ENCODE measurements around the gene RARG. TPM values are rescaled to one million over a fixed set of nuclear protein-coding genes. Genes with fewer than 3 reads are reported as not detected.
"Not testable (repeated sequence)": the region's sequence is repeated elsewhere in the genome, so short reads cannot be mapped to it uniquely, and the experiment has no call there.

Gene RARG
- total and polyA plus RNA-seq, 12 donors, result 3.8 to 36.4 (median 24.8) TPM

DNA sequence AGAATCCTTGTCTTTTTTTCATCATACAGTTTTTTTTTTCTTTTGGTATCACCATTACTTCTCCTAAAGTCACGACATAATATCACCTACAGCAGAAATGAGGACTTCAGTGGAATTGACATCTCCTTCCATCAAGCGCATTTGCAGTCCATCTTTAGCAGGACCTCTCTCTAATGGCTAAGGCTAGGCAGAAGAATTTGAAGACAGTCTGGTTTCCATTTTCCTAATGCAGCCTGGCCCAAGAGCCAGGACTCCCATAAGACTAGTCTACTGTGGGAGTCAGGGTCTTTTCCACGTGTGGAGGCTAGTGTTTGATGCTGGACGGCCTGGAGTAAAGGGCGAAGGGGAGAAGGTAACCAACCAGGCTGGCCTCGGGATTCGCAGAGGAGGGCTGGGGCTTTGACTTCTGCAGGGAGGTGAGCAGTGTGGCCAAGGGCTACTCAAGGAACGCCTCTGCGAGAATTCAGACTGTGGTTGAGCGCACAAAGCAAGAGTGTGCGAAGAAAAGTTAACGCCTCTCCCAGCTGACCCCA, 52.3 kb downstream of the RARG start:
- WGBS, 4 donors, result 18 to 24% (median 20%) methylated on average over 7 to 12 of the region's 12 CpGs
- TF ChIP-seq, protein P1, sequence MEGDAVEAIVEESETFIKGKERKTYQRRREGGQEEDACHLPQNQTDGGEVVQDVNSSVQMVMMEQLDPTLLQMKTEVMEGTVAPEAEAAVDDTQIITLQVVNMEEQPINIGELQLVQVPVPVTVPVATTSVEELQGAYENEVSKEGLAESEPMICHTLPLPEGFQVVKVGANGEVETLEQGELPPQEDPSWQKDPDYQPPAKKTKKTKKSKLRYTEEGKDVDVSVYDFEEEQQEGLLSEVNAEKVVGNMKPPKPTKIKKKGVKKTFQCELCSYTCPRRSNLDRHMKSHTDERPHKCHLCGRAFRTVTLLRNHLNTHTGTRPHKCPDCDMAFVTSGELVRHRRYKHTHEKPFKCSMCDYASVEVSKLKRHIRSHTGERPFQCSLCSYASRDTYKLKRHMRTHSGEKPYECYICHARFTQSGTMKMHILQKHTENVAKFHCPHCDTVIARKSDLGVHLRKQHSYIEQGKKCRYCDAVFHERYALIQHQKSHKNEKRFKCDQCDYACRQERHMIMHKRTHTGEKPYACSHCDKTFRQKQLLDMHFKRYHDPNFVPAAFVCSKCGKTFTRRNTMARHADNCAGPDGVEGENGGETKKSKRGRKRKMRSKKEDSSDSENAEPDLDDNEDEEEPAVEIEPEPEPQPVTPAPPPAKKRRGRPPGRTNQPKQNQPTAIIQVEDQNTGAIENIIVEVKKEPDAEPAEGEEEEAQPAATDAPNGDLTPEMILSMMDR (IDR thresholded peaks at IDR 0.05), result no peak
- no peak for TF ChIP-seq POLR2A (IDR thresholded peaks at IDR 0.05)
- H3K4me1 ChIP-seq (replicated peaks in 1 of 2), result peaks cover 17 to 43% of the 10 kb centered on the region in 2 donors
- intact Hi-C loops (cut with DNase I), result no loop called here
- peak in 2 of 7 donors; percentile 32 to 44 for DNase-seq
- H3K27me3 ChIP-seq, result no peaks in the 10 kb centered on the region
- H3K9me3 ChIP-seq (replicated peaks in 1 of 3), result no peaks in the 10 kb centered on the region
- H3K27ac ChIP-seq, result peak overlapping the region; percentile 78 to 97 (median 94)
- H3K36me3 ChIP-seq (replicated peaks in 1 of 2), result peaks cover 0 to 21% of the 10 kb centered on the region in 2 donors
- H3K4me3 ChIP-seq, result peak overlapping the region in 3 of 4 donors; percentile 21 to 85 (median 79)

DNA sequence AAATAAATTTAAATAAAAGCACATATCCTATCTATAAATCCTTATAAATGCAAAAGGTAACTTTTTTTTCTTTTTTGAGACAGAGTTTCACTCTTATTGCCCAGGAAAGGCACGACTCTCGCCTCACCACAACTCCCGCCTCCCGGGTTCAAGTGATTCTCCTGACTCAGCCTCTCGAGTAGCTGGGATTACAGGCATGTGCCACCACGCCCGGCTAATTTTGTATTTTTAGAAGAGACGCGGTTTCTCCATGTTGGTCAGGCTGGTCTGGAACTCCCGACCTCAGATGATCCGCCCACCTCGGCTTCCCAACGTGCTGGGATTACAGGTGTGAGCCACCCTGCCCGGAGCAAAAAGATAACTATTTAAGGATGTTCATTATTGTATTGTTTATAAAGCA, 53.2 kb downstream of the RARG start:
- H3K4me3 ChIP-seq; H3K27me3 ChIP-seq; intact Hi-C loops (cut with DNase I); H3K27ac ChIP-seq; H3K9me3 ChIP-seq (replicated peaks in 1 of 3): not testable (repeated sequence)
- Histone ChIP-seq H3K4me1 (replicated peaks in 1 of 2) (peaks cover 17 to 45% of the 10 kb centered on the region in 2 donors), H3K36me3 (replicated peaks in 1 of 2) (peaks cover 0 to 14% of the 10 kb centered on the region in 2 donors)
- peak in 1 of 7 donors; percentile 49 for DNase-seq
- WGBS, 4 donors, result 94 to 96% (median 95%) methylated on average over 14 of the region's 14 CpGs

DNA sequence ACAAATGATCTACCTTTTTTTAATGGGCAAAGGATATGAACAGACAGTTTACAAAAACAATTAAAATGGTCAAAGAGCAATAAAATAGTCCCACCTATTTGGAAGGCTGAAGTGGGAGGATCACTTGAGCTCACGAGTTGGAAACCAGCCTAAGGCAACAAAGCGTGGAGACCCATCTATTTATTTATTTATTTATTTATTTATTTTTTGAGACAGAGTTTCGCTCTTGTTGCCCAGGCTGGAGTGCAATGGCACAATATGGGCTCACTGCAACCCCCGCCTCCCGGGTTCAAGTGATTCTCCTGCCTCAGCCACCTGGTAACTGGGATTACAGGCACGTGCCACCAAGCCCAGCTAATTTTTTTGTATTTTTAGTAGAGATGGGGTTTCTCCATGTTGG, 54.6 kb downstream of the RARG start:
- H3K27me3 ChIP-seq; H3K4me3 ChIP-seq; H3K27ac ChIP-seq; H3K9me3 ChIP-seq (replicated peaks in 1 of 3); H3K36me3 ChIP-seq (replicated peaks in 1 of 2); intact Hi-C loops (cut with DNase I): not testable (repeated sequence)
- peak in 2 of 7 donors; percentile 12 to 35 for DNase-seq
- H3K4me1 ChIP-seq (replicated peaks in 1 of 2), result peaks cover 12 to 31% of the 10 kb centered on the region in 2 donors
- WGBS, 4 donors, result 87 to 98% (median 94%) methylated on average over 6 of the region's 6 CpGs

DNA sequence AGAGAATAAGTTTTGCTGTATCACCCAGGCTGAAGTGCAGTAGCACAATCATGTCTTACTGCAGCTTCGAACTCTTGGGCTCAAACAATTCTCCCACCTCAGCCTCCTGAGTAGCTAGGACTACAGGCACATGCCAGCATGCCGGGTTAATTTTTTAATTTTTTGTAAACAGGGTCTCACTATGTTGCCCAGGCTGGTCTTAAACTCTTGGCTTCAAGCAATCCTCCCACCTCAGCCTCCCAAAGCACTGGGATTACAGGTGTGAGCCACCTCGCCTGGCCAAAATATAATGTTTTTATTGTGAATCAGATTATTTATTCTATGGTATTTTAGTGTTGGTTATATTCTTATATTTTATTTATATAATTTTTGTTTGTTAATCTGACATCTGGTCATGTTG, 55.3 kb downstream of the RARG start:
- H3K4me3 ChIP-seq, result no peak overlapping the region
- peak in 1 of 7 donors; percentile 20 for DNase-seq
- H3K27ac ChIP-seq, result no peak overlapping the region
- intact Hi-C loops (cut with DNase I), result no loop called here
- H3K4me1 ChIP-seq (replicated peaks in 1 of 2), result peaks cover 7 to 26% of the 10 kb centered on the region in 2 donors
- no peaks in the 10 kb centered on the region for H3K9me3 ChIP-seq (replicated peaks in 1 of 3)
- H3K27me3 ChIP-seq, result no peaks in the 10 kb centered on the region
- TF ChIP-seq, protein P1 (IDR thresholded peaks at IDR 0.05), result no peak
- TF ChIP-seq POLR2A (IDR thresholded peaks at IDR 0.05), result no peak
- 90 to 97% (median 94%) methylated on average over 3 of the region's 3 CpGs for WGBS, 4 donors
- H3K36me3 ChIP-seq (replicated peaks in 1 of 2), result no peaks in the 10 kb centered on the region

GRCh38 chr12:53174881-53175491, 57.0 kb downstream of the RARG start:
- Histone ChIP-seq H3K4me3 (no peak overlapping the region), H3K27ac (peak overlapping the region in 3 of 5 donors; percentile 40 to 74 (median 42)), H3K4me1 (replicated peaks in 1 of 2) (peaks cover 6 to 26% of the 10 kb centered on the region in 2 donors), H3K9me3 (replicated peaks in 1 of 3) (no peaks in the 10 kb centered on the region), H3K27me3 (no peaks in the 10 kb centered on the region), H3K36me3 (replicated peaks in 1 of 2) (peaks cover 0 to 2% of the 10 kb centered on the region in 2 donors)
- no peak for TF ChIP-seq POLR2A (IDR thresholded peaks at IDR 0.05)
- TF ChIP-seq, protein P1 (IDR thresholded peaks at IDR 0.05), result peak in 5 of 6 experiments; percentile 31 to 60 (median 47)
- 59 to 72% (median 65%) methylated on average over 4 of the region's 4 CpGs for WGBS, 4 donors
- peak in 6 of 7 donors; percentile 48 to 68 (median 60) for DNase-seq
- intact Hi-C loops (cut with DNase I), result no loop called here

Measured in adrenal gland (tissue), 12 donors.